GM12878 (cell line): Measurements from ENCODE around the gene MAB21L3. TPM values are rescaled to one million over a fixed set of nuclear protein-coding genes. Genes with fewer than 3 reads are reported as not detected.

ENCODE experiments used
- ATAC-seq: fragments of 200-7000 bp; cut with Tn5 transposase; 3 replicates; pipeline ENCODE4 v1.9.1; 2020; ENCODE audit warnings: mild to moderate bottlenecking, moderate library complexity
- BruUV-seq: library from RNA; stranded (reverse); fragments of 400-500 nt; replicated peaks from 2 replicates; lab custom pipeline; 2021; lab: Mats Ljungman, UMichigan
- CTCF ChIA-PET: fragments of 300-600 bp; sonication (Branson Sonifier 250); formaldehyde crosslinking; extraction: SDS; loops from one replicate; lab custom pipeline; 2021; ENCODE audit warnings: inconsistent platforms; lab: Yijun Ruan, JAX
- POLR2A ChIA-PET: fragments of 350-600 bp; formaldehyde crosslinking; extraction: SDS; loops from one replicate; lab custom pipeline; 2021; ENCODE audit warnings: inconsistent platforms; lab: Charles Lee
- RAD21 ChIA-PET: fragments of 300-600 bp; sonication (Branson Sonifier 250); formaldehyde crosslinking; loops from one replicate; lab custom pipeline; 2023; ENCODE audit warnings: antibody characterized with exemption; ENCODE audit not compliant: unreplicated experiment; lab: Charles Lee
- SMC1A ChIA-PET: fragments of 300-600 bp; sonication (Branson Sonifier 250); formaldehyde crosslinking; loops from one replicate; lab custom pipeline; 2023; ENCODE audit not compliant: unreplicated experiment, uncharacterized antibody; lab: Charles Lee
- DNase-seq: peaks from one replicate; pipeline ENCODE4 v3.0.0-alpha.2; 2011; ENCODE audit warnings: low read depth, low spot score
- FAIRE-seq: peaks from 3 replicates; lab custom pipeline; 2011; peaks lifted over from hg19 to GRCh38; lab: Jason Lieb, UNC
- H2AFZ ChIP-seq: 2 replicates; pipeline ENCODE4 v1.6.0; 2011; ENCODE audit warnings: low read depth, low read length, control low read depth; ENCODE audit not compliant: control insufficient read depth
- H3K27ac ChIP-seq: 2 replicates; pipeline ENCODE4 v1.5.1; 2011; ENCODE audit warnings: control low read depth; ENCODE audit not compliant: control insufficient read depth, insufficient read depth
- H3K27me3 ChIP-seq, 2 experiments: replicated peaks in 1 of 2; 2 replicates each; pipeline versions ENCODE4 v1.6.0 to v1.6.1; 2011; ENCODE audit warnings: low read length in 1 of 2; ENCODE audit not compliant: control insufficient read depth in 2 of 2, insufficient read depth in 2 of 2
- H3K36me3 ChIP-seq, 2 experiments: 2 replicates each; pipeline ENCODE4 v1.5.1; 2011; ENCODE audit warnings: low read length in 1 of 2; ENCODE audit not compliant: control insufficient read depth in 2 of 2, insufficient read depth in 2 of 2
- H3K4me1 ChIP-seq: 2 replicates; pipeline ENCODE4 v1.6.1; 2011; ENCODE audit warnings: mild to moderate bottlenecking, low read length, moderate library complexity, mixed read lengths; ENCODE audit not compliant: control insufficient read depth, insufficient read depth
- H3K4me2 ChIP-seq: 2 replicates; pipeline ENCODE4 v1.6.0; 2011; ENCODE audit warnings: control low read depth; ENCODE audit not compliant: control insufficient read depth, insufficient read depth
- H3K4me3 ChIP-seq: fragments of 200-600 bp; sonication (generic); 2 replicates; pipeline ENCODE4 v1.5.1; 2016
- H3K79me2 ChIP-seq: 2 replicates; pipeline ENCODE4 v1.6.0; 2011; ENCODE audit warnings: low read length; ENCODE audit not compliant: control insufficient read depth, insufficient read depth
- H3K9ac ChIP-seq: 2 replicates; pipeline ENCODE4 v1.8.0; 2011; ENCODE audit warnings: low read length, control low read depth, mixed read lengths; ENCODE audit not compliant: control insufficient read depth, insufficient read depth
- H3K9me3 ChIP-seq: replicated peaks from 3 replicates; pipeline ENCODE4 v1.5.1; 2011; ENCODE audit warnings: mild to moderate bottlenecking, low read length; ENCODE audit not compliant: control insufficient read depth, insufficient read depth
- H4K20me1 ChIP-seq: 2 replicates; pipeline ENCODE4 v1.6.0; 2011; ENCODE audit not compliant: control insufficient read depth, insufficient read depth
- BHLHE40 ChIP-seq, 2 experiments: fragments of 450-650 bp in 1 of 2; IDR thresholded peaks; 2 replicates each; pipeline ENCODE4 v1.6.1; 2011 to 2017; ENCODE audit warnings: low read depth in 2 of 2, borderline replicate concordance in 1 of 2, improper control_type of control experiment in 1 of 2, low read length in 1 of 2, mild to moderate bottlenecking in 1 of 2
- CUX1 ChIP-seq: IDR thresholded peaks from 2 replicates; pipeline ENCODE4 v1.6.1; 2012; ENCODE audit warnings: improper control_type of control experiment, low read depth, low read length; ENCODE audit not compliant: insufficient replicate concordance
- FOXK2 ChIP-seq: fragments of 450-650 bp; IDR thresholded peaks from 2 replicates; pipeline ENCODE4 v1.6.1; 2017; ENCODE audit warnings: mild to moderate bottlenecking, moderate library complexity
- GABPA ChIP-seq: IDR thresholded peaks from 2 replicates; pipeline ENCODE4 v1.6.1; 2014; ENCODE audit warnings: antibody characterized with exemption, low read depth, mild to moderate bottlenecking, inconsistent platforms
- KDM1A ChIP-seq: fragments of 200-600 bp; sonication (generic); IDR thresholded peaks from 2 replicates; pipeline ENCODE4 v1.6.1; 2016; ENCODE audit warnings: borderline replicate concordance
- MXI1 ChIP-seq: fragments of 150-350 bp; IDR thresholded peaks from 2 replicates; pipeline ENCODE4 v1.6.1; 2011; ENCODE audit warnings: low read depth, mild to moderate bottlenecking, inconsistent platforms, low read length, improper control_type of control experiment
- POU2F2 ChIP-seq: IDR thresholded peaks from 3 replicates; pipeline ENCODE4 v1.6.1; 2011; ENCODE audit warnings: low read depth, mild to moderate bottlenecking, low read length, borderline replicate concordance
- TCF12 ChIP-seq: IDR thresholded peaks from 2 replicates; pipeline ENCODE4 v1.6.1; 2011; ENCODE audit warnings: low read depth, mild to moderate bottlenecking, low read length
- ZSCAN29 ChIP-seq: fragments of 450-650 bp; IDR thresholded peaks from 2 replicates; pipeline ENCODE4 v1.6.1; 2017; ENCODE audit warnings: mild to moderate bottlenecking, moderate library complexity
- WGBS: methylation state at CpG from one replicate; pipeline ENCODE4 v1.1.6; 2016; ENCODE audit warnings: low lambda C conversion rate; ENCODE audit not compliant: insufficient replicate concordance, insufficient coverage; ENCODE audit errors: missing lambda C conversion rate; 5-methylcytosine and 5-hydroxymethylcytosine counted together
- in situ Hi-C: fragments of 300-500 bp; cut with MboI; formaldehyde crosslinking; loops from 9 replicates; pipeline ENCODE4 v1.14.3; 2018; ENCODE audit warnings: mixed read lengths
- intact Hi-C: fragments of 100-400 bp; cut with micrococcal nuclease; formaldehyde crosslinking; loops from one replicate; pipeline ENCODE4 v1.14.2; 2022; ENCODE audit not compliant: unreplicated experiment
- polyA plus RNA-seq, 11 experiments: library from polyadenylated mRNA; depleted of rRNA in 4 of 11; unstranded in 6 of 11; stranded (reverse) in 5 of 11; fragments of >200 nt; fragmentation: Nextera tagmentation in 4 of 11; fragmentation: Illumina TruSeq in 1 of 11; extraction: Ambion mirVana in 4 of 11; extraction: Trizol in 1 of 11; gene quantifications; 1 replicate in 1 of 11; 2 replicates in 10 of 11; pipeline versions ENCODE4 v1.2.1 to v1.2.3, GENCODE V29; 2011 to 2016; ENCODE audit warnings: inconsistent platforms in 2 of 11, missing spikeins in 2 of 11, low read depth in 1 of 11
- total RNA-seq, 4 experiments: library from RNA; depleted of rRNA in 3 of 4; stranded (reverse); fragments of >200 nt in 3 of 4; fragmentation: Illumina TruSeq in 1 of 4; extraction: Trizol in 1 of 4; gene quantifications; 2 replicates each; pipeline versions ENCODE4 v1.2.1 to v1.2.3, GENCODE V29; 2013 to 2021
- TF ChIP-seq, protein P1 (sequence below): fragments of 450-650 bp; IDR thresholded peaks from 2 replicates; pipeline ENCODE4 v1.6.1; 2017; ENCODE audit warnings: mild to moderate bottlenecking

The MAB21L3 gene
- total and polyA plus RNA-seq, 10 of the 15 experiments (the other 5 are each of a cell fraction or from before 2014, with no cell fraction given) = 0.18 to 18.6 (median 1.3) TPM

GRCh38 chr1:116179419-116179818 lies 68.2 kb downstream of the MAB21L3 start (continued):
- TF ChIP-seq, protein P1, sequence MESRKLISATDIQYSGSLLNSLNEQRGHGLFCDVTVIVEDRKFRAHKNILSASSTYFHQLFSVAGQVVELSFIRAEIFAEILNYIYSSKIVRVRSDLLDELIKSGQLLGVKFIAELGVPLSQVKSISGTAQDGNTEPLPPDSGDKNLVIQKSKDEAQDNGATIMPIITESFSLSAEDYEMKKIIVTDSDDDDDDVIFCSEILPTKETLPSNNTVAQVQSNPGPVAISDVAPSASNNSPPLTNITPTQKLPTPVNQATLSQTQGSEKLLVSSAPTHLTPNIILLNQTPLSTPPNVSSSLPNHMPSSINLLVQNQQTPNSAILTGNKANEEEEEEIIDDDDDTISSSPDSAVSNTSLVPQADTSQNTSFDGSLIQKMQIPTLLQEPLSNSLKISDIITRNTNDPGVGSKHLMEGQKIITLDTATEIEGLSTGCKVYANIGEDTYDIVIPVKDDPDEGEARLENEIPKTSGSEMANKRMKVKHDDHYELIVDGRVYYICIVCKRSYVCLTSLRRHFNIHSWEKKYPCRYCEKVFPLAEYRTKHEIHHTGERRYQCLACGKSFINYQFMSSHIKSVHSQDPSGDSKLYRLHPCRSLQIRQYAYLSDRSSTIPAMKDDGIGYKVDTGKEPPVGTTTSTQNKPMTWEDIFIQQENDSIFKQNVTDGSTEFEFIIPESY = no peak

DNA sequence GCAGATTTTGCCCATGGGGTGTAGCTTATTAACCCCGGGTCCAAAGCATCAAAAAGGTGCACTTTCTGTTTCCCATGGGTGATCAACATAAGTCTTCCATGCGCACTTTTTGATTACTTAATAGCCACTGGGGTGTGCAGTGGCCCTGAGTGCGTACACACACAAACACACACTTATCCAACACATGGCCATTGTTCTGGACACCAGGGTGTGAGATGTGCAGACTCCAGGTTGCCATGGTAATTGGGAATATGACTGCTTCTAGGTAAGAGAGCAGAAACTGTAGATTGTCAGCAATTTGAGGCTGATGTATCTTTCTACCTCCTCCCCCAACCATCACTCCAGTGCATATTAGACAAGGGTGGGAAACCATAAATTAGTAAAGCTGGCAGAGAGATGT lies 68.8 kb downstream of the MAB21L3 start:
- ChIA-PET POLR2A (no interaction called here), RAD21 (no interaction called here), CTCF (no interaction called here), SMC1A (no interaction called here)
- no peak for FAIRE-seq
- no peak for DNase-seq
- TF ChIP-seq MXI1 (no peak), FOXK2 (no peak), BHLHE40 (IDR thresholded peaks at IDR 0.05; ENCODE audit: borderline replicate concordance in 1 of 2, low read depth in 2 of 2, low read length in 1 of 2) (no peak), ZSCAN29 (no peak), TCF12 (no peak), KDM1A (no peak), GABPA (no peak), CUX1 (no peak), POU2F2 (no peak)
- TF ChIP-seq, protein P1 = no peak
- Histone ChIP-seq H3K9me3 (no peaks in the 10 kb centered on the region), H4K20me1 (no peaks in the 10 kb centered on the region), H3K4me1 (no peaks in the 10 kb centered on the region), H2AFZ (no peak overlapping the region), H3K27me3 (peaks cover 0 to 3% of the 10 kb centered on the region in 2 experiments; a peak in 3 of 4 replicates), H3K9ac (no peak overlapping the region), H3K36me3 (no peaks in the 10 kb centered on the region), H3K79me2 (no peaks in the 10 kb centered on the region), H3K4me3 (no peak overlapping the region), H3K27ac (no peak overlapping the region), H3K4me2 (no peak overlapping the region)
- no peak for ATAC-seq
- in situ Hi-C loops (no loop called here), intact Hi-C loops (no loop called here)
- BruUV-seq = no TSS peak
- WGBS = 26% methylated on average over 3 of the region's 3 CpGs
